ENCODE measurements around the gene CYP24A1. TPM values are rescaled to one million over a fixed set of nuclear protein-coding genes. Genes with fewer than 3 reads are reported as not detected.
A peak's percentile ranks its signal among the peaks of the same experiment; 100 is the strongest.
"Not testable (repeated sequence)": the region's sequence is repeated elsewhere in the genome, so short reads cannot be mapped to it uniquely, and the experiment has no call there.

The CYP24A1 gene
- total and polyA plus RNA-seq, 8 donors: 0.09 TPM; not detected in 7

- H3K27ac ChIP-seq: no peak overlapping the region
- no peak for FAIRE-seq
- H3K9me3 ChIP-seq: no peaks in the 10 kb centered on the region
- intact Hi-C loops (cut with DNase I): no loop called here
- peaks cover 0 to 16% (median 0%) of the 10 kb centered on the region in 3 donors for H3K4me1 ChIP-seq
- DNase-seq: no peak
- no peak overlapping the region for H3K4me3 ChIP-seq
- no peaks in the 10 kb centered on the region for H3K27me3 ChIP-seq
- ATAC-seq: no peak
- H3K36me3 ChIP-seq: no peaks in the 10 kb centered on the region
- 78 to 93% methylated on average over 2 of the region's 2 CpGs for WGBS, 2 donors
- no peak for TF ChIP-seq CTCF (IDR thresholded peaks at IDR 0.05)
Observed at GRCh38 chr20:54134445-54135220, 39.2 kb downstream of the CYP24A1 start.

- FAIRE-seq (no peak), ATAC-seq (peak in 2 of 4 donors; percentile 61 to 68), DNase-seq (no peak)
- 50 to 56% methylated on average over 6 of the region's 6 CpGs for whole genome bisulfite sequencing, 2 donors
- Histone ChIP-seq H3K4me1 (peaks cover 0 to 16% (median 0%) of the 10 kb centered on the region in 3 donors), H3K9me3 (no peaks in the 10 kb centered on the region), H3K27me3 (no peaks in the 10 kb centered on the region), H3K36me3 (no peaks in the 10 kb centered on the region), H3K27ac (peak overlapping the region in 2 of 4 donors; percentile 31 to 58), H3K4me3 (no peak overlapping the region)
- intact Hi-C loops (cut with DNase I): no loop called here
- TF ChIP-seq CTCF (IDR thresholded peaks at IDR 0.05): no peak
Observed at GRCh38 chr20:54133434-54134427, 40.1 kb downstream of the CYP24A1 start.

DNA sequence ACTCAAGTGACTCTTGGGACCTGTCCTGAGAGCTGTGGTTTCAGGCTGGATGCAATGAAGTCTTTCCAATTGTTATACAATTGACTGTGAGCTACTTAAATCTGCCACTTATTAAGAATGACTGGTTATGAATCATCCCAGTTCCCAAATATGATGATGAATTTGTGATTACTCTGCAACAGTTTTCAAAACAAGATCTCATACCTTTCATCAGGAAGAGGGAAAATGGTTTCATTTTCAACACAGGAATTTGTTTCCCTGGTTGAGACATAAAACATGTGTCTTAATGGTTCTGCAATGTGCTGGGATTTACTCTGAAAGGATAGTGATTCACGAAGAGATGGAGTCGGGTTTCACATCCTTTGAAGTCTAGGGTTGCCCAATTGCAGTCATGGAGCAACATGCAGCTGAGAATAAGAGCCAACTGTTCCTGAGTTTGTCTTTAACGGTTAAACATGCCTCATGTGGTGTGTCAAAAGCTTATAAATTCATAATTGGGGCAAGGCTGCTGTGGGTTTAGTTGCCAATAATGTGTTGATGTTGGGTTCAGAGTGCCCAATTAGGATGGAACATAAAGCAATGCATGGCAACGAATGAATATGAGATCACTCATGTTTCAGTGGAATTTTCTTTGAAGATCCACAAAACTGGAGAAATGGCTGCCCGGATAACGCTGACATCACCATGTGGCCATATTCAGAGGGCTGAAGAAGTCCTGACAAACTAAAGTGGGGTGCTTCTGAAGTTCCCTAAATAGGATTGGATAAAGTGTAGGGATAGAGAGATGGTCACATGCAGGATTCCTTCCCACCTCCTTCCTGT lies 41.0 kb downstream of the CYP24A1 start:
- H3K9me3 ChIP-seq: no peaks in the 10 kb centered on the region
- no peaks in the 10 kb centered on the region for H3K36me3 ChIP-seq
- H3K27ac ChIP-seq: peak overlapping the region in 2 of 4 donors; percentile 31 to 58
- H3K4me1 ChIP-seq: peaks cover 0 to 16% (median 0%) of the 10 kb centered on the region in 3 donors
- DNase-seq (no peak), FAIRE-seq (no peak), ATAC-seq (peak in 3 of 4 donors; percentile 41 to 85 (median 77))
- whole genome bisulfite sequencing, 2 donors: 37 to 48% methylated on average over 6 of the region's 6 CpGs
- intact Hi-C loops (cut with DNase I): no loop called here
- H3K27me3 ChIP-seq: no peaks in the 10 kb centered on the region
- H3K4me3 ChIP-seq: no peak overlapping the region
- no peak for TF ChIP-seq CTCF (IDR thresholded peaks at IDR 0.05)

DNA sequence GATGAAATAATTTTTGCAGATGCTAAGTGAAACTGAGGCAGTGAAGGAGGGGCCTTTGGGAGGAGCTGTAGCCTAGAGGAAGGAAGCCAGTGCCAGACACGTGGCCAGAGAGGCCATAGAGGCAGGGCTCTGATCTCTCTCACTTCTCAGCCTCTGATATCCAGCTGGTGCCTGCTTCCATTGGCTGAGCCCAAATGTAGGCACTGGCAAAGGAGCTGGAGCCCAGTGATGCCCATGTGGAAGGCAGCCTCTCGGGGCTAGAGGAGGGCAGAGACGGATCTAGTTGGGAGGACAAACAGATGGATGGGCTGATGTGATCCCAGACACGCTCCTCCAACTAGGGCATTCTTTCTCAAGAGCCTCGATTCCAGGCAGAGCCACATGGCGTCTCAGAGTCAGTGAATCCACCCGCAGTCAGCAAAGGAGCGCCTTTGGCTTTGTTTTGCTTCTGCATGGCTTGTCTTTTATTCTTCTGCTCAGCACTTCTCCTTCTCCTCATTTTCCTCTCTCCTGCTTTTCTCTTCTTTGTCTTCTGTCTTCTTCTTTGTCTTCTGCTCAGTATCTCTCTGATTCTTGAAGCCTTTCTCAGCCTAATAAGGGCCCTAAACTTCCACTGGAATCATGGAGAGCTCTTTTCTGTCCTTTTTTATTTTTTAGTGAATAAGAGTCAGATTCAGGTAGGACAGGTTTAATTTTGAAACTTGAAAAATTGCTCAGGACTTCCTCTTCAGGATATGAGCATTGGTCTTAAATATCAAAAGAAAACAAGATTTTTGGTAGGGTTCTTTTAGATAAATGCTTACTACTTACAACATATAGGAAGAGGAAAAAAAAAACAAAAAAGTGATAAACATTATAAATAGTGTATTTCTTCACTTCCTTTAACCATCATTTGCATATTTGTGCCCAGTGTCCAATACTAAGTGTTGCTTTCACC lies 41.8 kb downstream of the CYP24A1 start:
- no peaks in the 10 kb centered on the region for H3K36me3 ChIP-seq
- FAIRE-seq (no peak), DNase-seq (no peak), ATAC-seq (no peak)
- H3K4me1 ChIP-seq: peaks cover 0 to 16% (median 0%) of the 10 kb centered on the region in 3 donors
- intact Hi-C loops (cut with DNase I): no loop called here
- WGBS, 2 donors: 68 to 83% methylated on average over 8 of the region's 8 CpGs
- H3K9me3 ChIP-seq: no peaks in the 10 kb centered on the region
- no peak overlapping the region for H3K4me3 ChIP-seq
- TF ChIP-seq CTCF (IDR thresholded peaks at IDR 0.05): no peak
- H3K27me3 ChIP-seq: no peaks in the 10 kb centered on the region
- peak overlapping the region in 2 of 4 donors; percentile 31 to 58 for H3K27ac ChIP-seq

- intact Hi-C loops (cut with DNase I); H3K36me3 ChIP-seq; H3K9me3 ChIP-seq; DNase-seq; H3K27me3 ChIP-seq; H3K27ac ChIP-seq; ATAC-seq; H3K4me3 ChIP-seq; FAIRE-seq: not testable (repeated sequence)
- peaks cover 0 to 16% (median 0%) of the 10 kb centered on the region in 3 donors for H3K4me1 ChIP-seq
- 78 to 90% methylated on average over 4 of the region's 4 CpGs for WGBS, 2 donors
Observed at GRCh38 chr20:54131125-54131524, 42.7 kb downstream of the CYP24A1 start.
